Lower lobe of right lung (tissue), 2 donors: ENCODE results near the gene HTD2. TPM values are rescaled to one million over a fixed set of nuclear protein-coding genes. Genes with fewer than 3 reads are reported as not detected.

ENCODE experiments used
- ATAC-seq, 2 donors: fragments of 200-7000 bp; cut with Tn5 transposase; one replicate each; pipeline ENCODE4 v1.9.1; 2020 to 2022; ENCODE audit warnings: mild to moderate bottlenecking in 2 of 2, moderate library complexity in 2 of 2
- DNase-seq: peaks from one replicate; pipeline ENCODE4 v3.0.0-alpha.2; 2020
- H3K27ac ChIP-seq: fragments of 200-600 bp; one replicate; pipeline ENCODE4 v1.8.0; 2022
- H3K27me3 ChIP-seq: fragments of 200-600 bp; one replicate; pipeline ENCODE4 v1.8.0; 2022; ENCODE audit warnings: low read depth
- H3K36me3 ChIP-seq: fragments of 200-600 bp; one replicate; pipeline ENCODE4 v1.8.0; 2022; ENCODE audit warnings: mild to moderate bottlenecking
- H3K4me1 ChIP-seq: fragments of 200-600 bp; one replicate; pipeline ENCODE4 v1.8.0; 2022
- H3K4me3 ChIP-seq: fragments of 200-600 bp; one replicate; pipeline ENCODE4 v1.8.0; 2022; ENCODE audit warnings: mild to moderate bottlenecking
- H3K9me3 ChIP-seq: fragments of 200-600 bp; one replicate; pipeline ENCODE4 v1.8.0; 2022
- CTCF ChIP-seq: fragments of 200-600 bp; IDR thresholded peaks from one replicate; pipeline ENCODE4 v1.8.0; 2022; ENCODE audit warnings: antibody characterized with exemption, mild to moderate bottlenecking
- intact Hi-C: fragments of 100-400 bp; cut with DNase I; formaldehyde crosslinking; loops from one replicate; pipeline ENCODE4 v1.11.0; 2022
- total RNA-seq: library from RNA; stranded (reverse); fragmentation: NEBNext Ultra II Directional; extraction: Animal tissue kit (Norgen Biotek cat#: 25700); gene quantifications from one replicate; pipeline ENCODE4 v1.2.1, GENCODE V29; 2021
- donor health status: DM: no; HTN: yes; CAD: no; lungs with severe emphysema.

Gene HTD2
- total RNA-seq, 1 donor from 2014 or later: 8.7 TPM

GRCh38 chr3:58356054-58356453 is 49.7 kb downstream of the HTD2 start:
- Histone ChIP-seq H3K9me3 (no peaks in the 10 kb centered on the region), H3K4me3 (no peak overlapping the region), H3K4me1 (peaks cover 24% of the 10 kb centered on the region), H3K27ac (no peak overlapping the region), H3K27me3 (no peaks in the 10 kb centered on the region), H3K36me3 (no peaks in the 10 kb centered on the region)
- ATAC-seq: peak; percentile 35 to 58
- intact Hi-C loops: no loop called here
- no peak for TF ChIP-seq CTCF
- DNase-seq: peak; percentile 50

DNA sequence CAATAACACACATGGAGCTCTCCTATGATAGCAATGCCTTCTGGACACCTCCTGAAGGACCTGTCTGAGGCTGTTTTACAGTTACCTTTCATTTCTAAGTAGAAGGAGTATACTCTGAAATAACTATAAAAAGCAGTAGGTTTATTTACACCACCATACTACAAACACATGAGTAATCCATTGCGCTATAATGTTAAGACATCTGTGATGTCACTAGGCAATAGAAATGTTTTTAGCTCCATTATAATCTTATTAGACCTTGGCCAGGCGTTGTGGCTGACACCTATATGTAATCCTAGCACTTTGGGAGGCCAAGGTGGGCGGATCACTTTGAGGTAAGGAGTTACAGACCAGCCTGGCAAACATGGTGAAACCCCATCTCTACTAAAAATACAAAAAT is 51.1 kb downstream of the HTD2 start:
- H3K27me3 ChIP-seq: no peaks in the 10 kb centered on the region
- H3K27ac ChIP-seq: no peak overlapping the region
- no peak overlapping the region for H3K4me3 ChIP-seq
- H3K36me3 ChIP-seq: no peaks in the 10 kb centered on the region
- no peak for TF ChIP-seq CTCF
- ATAC-seq (no peak), DNase-seq (no peak)
- intact Hi-C loops: no loop called here
- no peaks in the 10 kb centered on the region for H3K9me3 ChIP-seq
- H3K4me1 ChIP-seq: peaks cover 24% of the 10 kb centered on the region

GRCh38 chr3:58358092-58358491 is 51.8 kb downstream of the HTD2 start:
- no peaks in the 10 kb centered on the region for H3K27me3 ChIP-seq
- H3K27ac ChIP-seq: no peak overlapping the region
- TF ChIP-seq CTCF: no peak
- no peak overlapping the region for H3K4me3 ChIP-seq
- DNase-seq (no peak), ATAC-seq (no peak)
- H3K4me1 ChIP-seq: peaks cover 24% of the 10 kb centered on the region
- intact Hi-C loops: no loop called here
- H3K9me3 ChIP-seq: no peaks in the 10 kb centered on the region
- H3K36me3 ChIP-seq: no peaks in the 10 kb centered on the region

DNA sequence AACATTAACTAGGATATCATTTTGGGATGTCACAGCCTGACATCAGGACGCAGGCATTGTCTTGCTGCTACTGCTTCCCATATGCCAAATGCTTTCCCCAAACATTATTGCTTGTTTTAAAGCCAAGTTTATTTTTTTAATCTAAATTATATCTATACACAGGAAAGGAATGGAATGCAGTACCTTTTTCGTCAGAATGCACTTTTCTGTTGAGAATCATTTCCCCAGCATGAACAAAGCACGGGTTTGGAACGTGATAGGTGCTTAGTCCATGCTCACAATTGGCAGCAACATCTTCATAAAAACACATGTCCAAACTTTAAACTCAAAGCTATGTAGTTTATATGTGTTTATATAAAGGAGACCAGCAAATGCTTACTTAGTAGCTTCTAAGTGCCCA is 52.5 kb downstream of the HTD2 start:
- H3K27ac ChIP-seq: no peak overlapping the region
- DNase-seq (no peak), ATAC-seq (no peak)
- intact Hi-C loops: no loop called here
- no peaks in the 10 kb centered on the region for H3K36me3 ChIP-seq
- H3K27me3 ChIP-seq: no peaks in the 10 kb centered on the region
- TF ChIP-seq CTCF: no peak
- H3K9me3 ChIP-seq: no peaks in the 10 kb centered on the region
- peaks cover 19% of the 10 kb centered on the region for H3K4me1 ChIP-seq
- no peak overlapping the region for H3K4me3 ChIP-seq

GRCh38 chr3:58359621-58360020 is 53.3 kb downstream of the HTD2 start:
- H3K4me1 ChIP-seq: peaks cover 11% of the 10 kb centered on the region
- ATAC-seq (no peak), DNase-seq (no peak)
- no peak overlapping the region for H3K27ac ChIP-seq
- no peaks in the 10 kb centered on the region for H3K36me3 ChIP-seq
- no peaks in the 10 kb centered on the region for H3K27me3 ChIP-seq
- intact Hi-C loops: no loop called here
- no peaks in the 10 kb centered on the region for H3K9me3 ChIP-seq
- H3K4me3 ChIP-seq: no peak overlapping the region
- TF ChIP-seq CTCF: no peak

DNA sequence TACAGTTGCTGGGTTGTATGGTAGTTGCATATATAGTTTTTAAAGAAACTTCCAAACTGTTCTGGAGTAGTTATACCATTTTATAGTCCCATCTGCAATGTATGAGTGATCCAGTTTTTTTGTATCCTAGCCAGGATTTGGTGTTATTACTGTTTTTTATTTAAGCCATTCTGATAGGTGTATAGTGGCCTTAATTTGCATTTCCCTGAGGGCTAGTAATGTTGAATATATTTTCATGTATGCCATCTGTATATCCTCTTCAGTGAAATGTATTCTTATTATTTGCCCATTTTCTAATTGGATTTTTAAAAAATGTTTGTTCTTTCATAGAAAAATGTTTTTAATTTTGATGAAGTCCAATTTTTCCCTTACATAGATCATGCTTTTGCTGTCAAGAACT is 55.5 kb downstream of the HTD2 start:
- intact Hi-C loops: no loop called here
- TF ChIP-seq CTCF: no peak

More for the DNA sequence above, 55.5 kb downstream of the HTD2 start:
- Histone ChIP-seq H3K36me3 (no peaks in the 10 kb centered on the region), H3K4me1 (no peaks in the 10 kb centered on the region), H3K27me3 (no peaks in the 10 kb centered on the region), H3K4me3 (no peak overlapping the region), H3K9me3 (no peaks in the 10 kb centered on the region), H3K27ac (no peak overlapping the region)
- no peak for DNase-seq
- ATAC-seq: no peak
